Endothelial cell of umbilical vein (primary cell): Measurements from ENCODE around the gene MTR. TPM values are rescaled to one million over a fixed set of nuclear protein-coding genes. Genes with fewer than 3 reads are reported as not detected.

ENCODE experiments used
- BruUV-seq: library from RNA; stranded (reverse); fragments of 400-500 nt; replicated peaks from 2 replicates; lab custom pipeline; 2021; lab: Mats Ljungman, UMichigan
- CTCF ChIA-PET: fragments of 300-600, 350-600 bp; sonication (Branson Sonifier 250); formaldehyde crosslinking; loops from one replicate; lab custom pipeline; 2021; ENCODE audit warnings: antibody characterized with exemption, inconsistent platforms; lab: Charles Lee
- POLR2A ChIA-PET: fragments of 300-600, 350-600 bp; sonication (Branson Sonifier 250); formaldehyde crosslinking; loops from one replicate; lab custom pipeline; 2021; ENCODE audit warnings: antibody characterized with exemption, inconsistent platforms; lab: Charles Lee
- DNase-seq: peaks from one replicate; pipeline ENCODE4 v3.0.0-alpha.2; 2011; ENCODE audit warnings: low read depth, low spot score
- FAIRE-seq: peaks from 2 replicates; lab custom pipeline; 2011; peaks lifted over from hg19 to GRCh38; lab: Jason Lieb, UNC
- H2AFZ ChIP-seq: 2 replicates; pipeline ENCODE4 v1.6.0; 2012; ENCODE audit warnings: low read depth, low read length, control low read depth, inconsistent platforms
- H3K27ac ChIP-seq: 2 replicates; pipeline ENCODE4 v1.5.1; 2011; ENCODE audit warnings: low read depth, mild to moderate bottlenecking, control low read depth, low read length, moderate library complexity; ENCODE audit not compliant: insufficient read depth
- H3K27me3 ChIP-seq, 2 experiments: 2 replicates each; pipeline versions ENCODE4 v1.6.0 to v1.6.1; 2011; ENCODE audit warnings: low read length in 2 of 2, mixed read lengths in 1 of 2; ENCODE audit not compliant: control insufficient read depth in 2 of 2, insufficient read depth in 2 of 2
- H3K36me3 ChIP-seq, 2 experiments: 2 replicates in 1 of 2; 3 replicates in 1 of 2; pipeline ENCODE4 v1.5.1; 2011; ENCODE audit warnings: low read length in 2 of 2, mild to moderate bottlenecking in 1 of 2, moderate library complexity in 1 of 2; ENCODE audit not compliant: control insufficient read depth in 2 of 2, insufficient read depth in 2 of 2; ENCODE audit errors: extremely low read depth in 1 of 2
- H3K4me1 ChIP-seq: 3 replicates; pipeline ENCODE4 v1.5.1; 2011; ENCODE audit warnings: mild to moderate bottlenecking, low read length; ENCODE audit not compliant: control insufficient read depth, insufficient read depth; ENCODE audit errors: extremely low read depth
- H3K4me2 ChIP-seq: 2 replicates; pipeline ENCODE4 v1.6.1; 2011; ENCODE audit warnings: low read length, control low read depth, mixed read lengths; ENCODE audit not compliant: insufficient read depth
- H3K4me3 ChIP-seq, 3 experiments: fragments of 200-600 bp in 1 of 3; sonication (generic), shearing (Covaris generic) in 1 of 3; replicated peaks in 1 of 3; 2 replicates each; pipeline ENCODE4 v1.5.1; 2011 to 2016; ENCODE audit warnings: control low read depth in 3 of 3, low read length in 3 of 3, mild to moderate bottlenecking in 2 of 3, inconsistent platforms in 1 of 3, low read depth in 1 of 3, moderate library complexity in 1 of 3; ENCODE audit not compliant: insufficient read depth in 1 of 3
- H3K79me2 ChIP-seq: 2 replicates; pipeline ENCODE4 v1.6.0; 2012; ENCODE audit warnings: low read length, inconsistent platforms; ENCODE audit not compliant: control insufficient read depth, insufficient read depth
- H3K9ac ChIP-seq: replicated peaks from 2 replicates; pipeline ENCODE3; 2011; ENCODE audit warnings: low read length, control low read depth; ENCODE audit not compliant: insufficient read depth; ENCODE audit errors: extremely low read depth
- H3K9me1 ChIP-seq: replicated peaks from 3 replicates; pipeline ENCODE4 v1.6.0; 2011; ENCODE audit warnings: mild to moderate bottlenecking, low read length; ENCODE audit not compliant: control insufficient read depth, insufficient read depth; ENCODE audit errors: extremely low read depth
- H3K9me3 ChIP-seq: replicated peaks from 2 replicates; pipeline ENCODE4 v1.5.1; 2012; ENCODE audit warnings: low read length, inconsistent platforms; ENCODE audit not compliant: control insufficient read depth, insufficient read depth
- H4K20me1 ChIP-seq: replicated peaks from 2 replicates; pipeline ENCODE3; 2011; ENCODE audit warnings: mild to moderate bottlenecking, low read length; ENCODE audit not compliant: control insufficient read depth, insufficient read depth; ENCODE audit errors: extremely low read depth
- EZH2 ChIP-seq: IDR thresholded peaks from 2 replicates; pipeline ENCODE4 v1.6.1; 2012; ENCODE audit warnings: borderline replicate concordance, low read depth, mild to moderate bottlenecking, moderate library complexity, low read length, inconsistent platforms; ENCODE audit not compliant: severe bottlenecking
- FOS ChIP-seq: IDR thresholded peaks from 2 replicates; pipeline ENCODE4 v1.6.1; 2011; ENCODE audit warnings: mild to moderate bottlenecking, low read length, moderate library complexity, borderline replicate concordance; ENCODE audit not compliant: insufficient read depth
- GATA2 ChIP-seq: IDR thresholded peaks from 2 replicates; pipeline ENCODE4 v1.7.0; 2011; ENCODE audit warnings: low read depth, mild to moderate bottlenecking, moderate library complexity, mixed read lengths, low read length; ENCODE audit not compliant: insufficient read length, insufficient read depth
- JUN ChIP-seq: IDR thresholded peaks from 2 replicates; pipeline ENCODE4 v1.6.1; 2011; ENCODE audit warnings: borderline replicate concordance, low read depth; ENCODE audit not compliant: insufficient read length, insufficient read depth
- MAX ChIP-seq: IDR thresholded peaks from 2 replicates; pipeline ENCODE4 v1.6.1; 2011; ENCODE audit not compliant: insufficient read depth, insufficient read length
- MYC ChIP-seq: IDR thresholded peaks from one replicate; pipeline ENCODE4 v1.6.1; 2011; ENCODE audit warnings: mild to moderate bottlenecking, low read depth, low read length
- POLR2A ChIP-seq: IDR thresholded peaks from 2 replicates; pipeline ENCODE4 v1.6.1; 2012; ENCODE audit warnings: low read depth, mild to moderate bottlenecking, control low read depth, low read length
- POLR2AphosphoS5 ChIP-seq: IDR thresholded peaks from 2 replicates; pipeline ENCODE4 v1.6.1; 2012; ENCODE audit warnings: low read depth, mild to moderate bottlenecking, control low read depth, low read length, moderate library complexity; ENCODE audit not compliant: insufficient read depth
- dilution Hi-C: fragments of 300-500 bp; cut with MboI; formaldehyde crosslinking; loops from one replicate; pipeline ENCODE4 v1.15.0; 2019; ENCODE audit warnings: low sequenced_read_pairs; ENCODE audit not compliant: extremely low pct_ligation_motif_present
- intact Hi-C: fragments of 100-400 bp; cut with micrococcal nuclease; formaldehyde crosslinking; loops from one replicate; pipeline ENCODE4 v1.10.0; 2022
- polyA plus RNA-seq, 4 experiments: library from polyadenylated mRNA; depleted of rRNA in 3 of 4; stranded (reverse) in 3 of 4; unstranded in 1 of 4; fragments of >200 nt; gene quantifications; 2 replicates each; pipeline versions ENCODE4 v1.2.1 to v1.2.3, GENCODE V29; 2011 to 2012; ENCODE audit warnings: missing spikeins in 1 of 4
- total RNA-seq: library from RNA; stranded (reverse); gene quantifications from 2 replicates; pipeline ENCODE4 v1.2.3, GENCODE V29; 2021
- TF ChIP-seq, protein P1 (sequence below), 2 donors: IDR thresholded peaks; 1 replicate in 1 of 2; 2 replicates in 1 of 2; pipeline ENCODE4 v1.5.1; 2011; ENCODE audit warnings: low read length in 2 of 2, mild to moderate bottlenecking in 2 of 2, moderate library complexity in 2 of 2, control low read depth in 1 of 2, inconsistent platforms in 1 of 2, low read depth in 1 of 2; ENCODE audit not compliant: insufficient read depth in 1 of 2; ENCODE audit errors: extremely low read depth in 1 of 2

MTR gene
- total and polyA plus RNA-seq, 2 donors (not counting 3 experiments of a cell fraction or from before 2014, with no cell fraction given), result 6.7 to 45.2 TPM

- dilution Hi-C loops, result no loop called here
- no peaks in the 10 kb centered on the region for H3K4me1 ChIP-seq
- ChIA-PET CTCF (no interaction called here), POLR2A (no interaction called here)
- H3K27me3 ChIP-seq, result no peaks in the 10 kb centered on the region
- no peaks in the 10 kb centered on the region for H3K9me3 ChIP-seq
- FAIRE-seq, result no peak
- no peak overlapping the region for H3K4me2 ChIP-seq
- H3K79me2 ChIP-seq, result no peaks in the 10 kb centered on the region
- intact Hi-C loops, result no loop called here
- no peaks in the 10 kb centered on the region for H3K9me1 ChIP-seq
- no peaks in the 10 kb centered on the region for H3K36me3 ChIP-seq
- DNase-seq, result no peak
- no peak overlapping the region for H3K4me3 ChIP-seq
- TF ChIP-seq POLR2AphosphoS5 (no peak), FOS (no peak), POLR2A (no peak), JUN (no peak), GATA2 (no peak), MAX (no peak), MYC (no peak), EZH2 (no peak)
- TF ChIP-seq, protein P1, sequence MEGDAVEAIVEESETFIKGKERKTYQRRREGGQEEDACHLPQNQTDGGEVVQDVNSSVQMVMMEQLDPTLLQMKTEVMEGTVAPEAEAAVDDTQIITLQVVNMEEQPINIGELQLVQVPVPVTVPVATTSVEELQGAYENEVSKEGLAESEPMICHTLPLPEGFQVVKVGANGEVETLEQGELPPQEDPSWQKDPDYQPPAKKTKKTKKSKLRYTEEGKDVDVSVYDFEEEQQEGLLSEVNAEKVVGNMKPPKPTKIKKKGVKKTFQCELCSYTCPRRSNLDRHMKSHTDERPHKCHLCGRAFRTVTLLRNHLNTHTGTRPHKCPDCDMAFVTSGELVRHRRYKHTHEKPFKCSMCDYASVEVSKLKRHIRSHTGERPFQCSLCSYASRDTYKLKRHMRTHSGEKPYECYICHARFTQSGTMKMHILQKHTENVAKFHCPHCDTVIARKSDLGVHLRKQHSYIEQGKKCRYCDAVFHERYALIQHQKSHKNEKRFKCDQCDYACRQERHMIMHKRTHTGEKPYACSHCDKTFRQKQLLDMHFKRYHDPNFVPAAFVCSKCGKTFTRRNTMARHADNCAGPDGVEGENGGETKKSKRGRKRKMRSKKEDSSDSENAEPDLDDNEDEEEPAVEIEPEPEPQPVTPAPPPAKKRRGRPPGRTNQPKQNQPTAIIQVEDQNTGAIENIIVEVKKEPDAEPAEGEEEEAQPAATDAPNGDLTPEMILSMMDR (IDR thresholded peaks at IDR 0.05; ENCODE audit: extremely low read depth in 1 of 2, insufficient read depth in 1 of 2, low read depth in 1 of 2, low read length in 2 of 2), result no peak
- no peaks in the 10 kb centered on the region for H4K20me1 ChIP-seq
- H3K27ac ChIP-seq, result no peak overlapping the region
- no TSS peak for BruUV-seq
- H3K9ac ChIP-seq, result no peak overlapping the region
- no peak overlapping the region for H2AFZ ChIP-seq
Observed at GRCh38 chr1:236913371-236914037, 118.4 kb downstream of the MTR start.
